ENCODE data around the gene TMPRSS13.

DNA sequence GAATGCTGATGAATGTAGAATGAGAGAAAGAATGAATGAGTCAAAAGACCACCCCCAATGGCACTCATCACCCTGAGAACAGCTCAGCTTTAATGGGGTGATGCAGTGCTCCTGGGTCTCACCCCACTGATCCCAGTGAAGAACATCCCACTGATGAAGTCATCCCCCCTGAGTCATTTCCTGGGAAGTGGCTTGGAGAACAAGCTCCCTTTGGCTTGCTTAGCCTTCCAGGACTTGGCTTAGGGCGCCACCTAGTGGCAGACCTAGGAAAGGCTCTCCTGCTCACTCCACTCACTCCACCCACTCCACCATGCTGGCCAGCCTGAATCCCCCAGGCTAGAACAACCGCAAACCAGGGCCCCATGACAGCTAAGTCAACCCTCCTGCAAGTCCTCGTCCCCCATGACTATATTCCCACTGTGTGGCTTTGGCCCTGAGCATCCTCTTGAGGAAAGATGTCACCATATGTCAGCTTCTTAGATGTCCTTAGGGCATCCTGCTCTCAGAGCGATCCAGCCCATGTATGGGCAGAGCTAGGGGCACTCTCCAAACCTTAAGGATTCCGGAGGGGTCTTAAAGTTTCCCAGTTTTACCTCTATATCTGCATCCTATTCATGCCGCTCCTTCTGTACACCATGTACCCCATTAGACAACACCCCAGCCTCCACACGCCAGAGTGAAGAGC lies 17.8 kb upstream of the TMPRSS13 start:
- no peak for TF ChIP-seq EZH2 (IDR thresholded peaks at IDR 0.05)
- no peak for TF ChIP-seq POLR2AphosphoS5 (IDR thresholded peaks at IDR 0.05; ENCODE audit: borderline replicate concordance, low read depth, low read length)
- no peak for TF ChIP-seq FOXP2 (optimal IDR thresholded peaks at IDR 0.05; ENCODE audit: control extremely low read depth, extremely low read length, insufficient read depth)
